BLaER1 treated with 17β-estradiol and CSF1 and Interleukin-3, amounts not matched to agents 10 nM and 100 nM (cell line): ENCODE measurements around the gene STX8.

Experiments used
- H3K27ac ChIP-seq, 11 experiments: shearing (Covaris generic); formaldehyde crosslinking; 2 replicates each; pipeline ENCODE4 v1.8.1; 2022
- H3K27me3 ChIP-seq, 11 experiments: shearing (Covaris generic); formaldehyde crosslinking; 2 replicates each; pipeline ENCODE4 v1.8.1; 2022
- H3K36me3 ChIP-seq, 11 experiments: shearing (Covaris generic); formaldehyde crosslinking; 2 replicates each; pipeline ENCODE4 v1.8.1; 2022
- H3K4me1 ChIP-seq, 10 experiments: shearing (Covaris generic); formaldehyde crosslinking; 2 replicates each; pipeline ENCODE4 v1.8.1; 2022
- H3K4me2 ChIP-seq, 11 experiments: shearing (Covaris generic); formaldehyde crosslinking; 2 replicates each; pipeline ENCODE4 v1.8.1; 2022
- H3K4me3 ChIP-seq, 10 experiments: shearing (Covaris generic); formaldehyde crosslinking; 2 replicates each; pipeline ENCODE4 v1.8.1; 2022
- H3K9ac ChIP-seq, 11 experiments: shearing (Covaris generic); formaldehyde crosslinking; 2 replicates each; pipeline ENCODE4 v1.8.1; 2022
- H3K9me3 ChIP-seq, 11 experiments: shearing (Covaris generic); formaldehyde crosslinking; replicated peaks in 1 of 11; 2 replicates each; pipeline ENCODE4 v1.8.1; 2022
- H4K20me1 ChIP-seq, 11 experiments: shearing (Covaris generic); formaldehyde crosslinking; 2 replicates each; pipeline ENCODE4 v1.8.1; 2022
- Cebpa-rat ChIP-seq, 11 experiments: shearing (Covaris generic); IDR thresholded peaks; 2 replicates each; pipeline ENCODE4 v1.8.1; 2022

The STX8 gene

GRCh38 chr17:9206741-9207332 is 368.8 kb downstream of the STX8 start:
- Histone ChIP-seq H3K27ac (peak overlapping the region in 3 of 11 experiments; percentile 5 to 41 (median 33); a peak in 5 of 22 replicates), H3K4me2 (peak overlapping the region; percentile 52 to 87 (median 75)), H3K36me3 (no peaks in the 10 kb centered on the region), H3K4me1 (peaks cover 47 to 91% (median 73%) of the 10 kb centered on the region in 10 experiments), H3K9me3 (no peaks in the 10 kb centered on the region), H3K9ac (peak overlapping the region in 6 of 11 experiments; percentile 3 to 46 (median 22); a peak in 5 of 22 replicates), H3K27me3 (peaks cover 0 to 9% (median 0%) of the 10 kb centered on the region in 11 experiments; a peak in 2 of 22 replicates), H3K4me3 (peak overlapping the region in 1 of 10 experiments; percentile 5; a peak in 1 of 20 replicates), H4K20me1 (peaks cover 0 to 4% (median 0%) of the 10 kb centered on the region in 11 experiments; a peak in 1 of 22 replicates)
- no peak for TF ChIP-seq Cebpa-rat (IDR thresholded peaks at IDR 0.05)

GRCh38 chr17:9206410-9206703 is 369.3 kb downstream of the STX8 start:
- H3K4me2 ChIP-seq = peak overlapping the region; percentile 52 to 87 (median 75); a peak in 21 of 22 replicates

GRCh38 chr17:9205520-9206409 is 369.9 kb downstream of the STX8 start:
- peaks cover 0 to 14% (median 0%) of the 10 kb centered on the region in 11 experiments; a peak in 4 of 22 replicates for H3K27me3 ChIP-seq
- peaks cover 40 to 91% (median 71%) of the 10 kb centered on the region in 10 experiments for H3K4me1 ChIP-seq
- no peaks in the 10 kb centered on the region for H3K9me3 ChIP-seq
- peak overlapping the region in 4 of 11 experiments; percentile 5 to 14 (median 10); a peak in 2 of 22 replicates for H3K27ac ChIP-seq
- H3K4me2 ChIP-seq = peak overlapping the region; percentile 58 to 87 (median 75)
- TF ChIP-seq Cebpa-rat (IDR thresholded peaks at IDR 0.05) = no peak
- no peaks in the 10 kb centered on the region for H3K36me3 ChIP-seq
- H3K4me3 ChIP-seq = no peak overlapping the region
- H3K9ac ChIP-seq = no peak overlapping the region
- H4K20me1 ChIP-seq = 0 out of 22 replicates have a peak, but pooled peaks cover 0 to 4% (median 0%) of the 10 kb centered on the region in 11 experiments

More at GRCh38 chr17:9206410-9206703, 369.3 kb downstream of the STX8 start:
- Histone ChIP-seq H3K36me3 (no peaks in the 10 kb centered on the region), H3K27ac (peak overlapping the region in 2 of 11 experiments; percentile 5 to 33; a peak in 3 of 22 replicates), H4K20me1 (0 out of 22 replicates have a peak, but pooled peaks cover 0 to 4% (median 0%) of the 10 kb centered on the region in 11 experiments), H3K27me3 (peaks cover 0 to 9% (median 0%) of the 10 kb centered on the region in 11 experiments; a peak in 3 of 22 replicates), H3K9ac (peak overlapping the region in 4 of 11 experiments; percentile 6 to 46 (median 28); a peak in 3 of 22 replicates), H3K9me3 (no peaks in the 10 kb centered on the region), H3K4me3 (no peak overlapping the region), H3K4me1 (peaks cover 44 to 91% (median 71%) of the 10 kb centered on the region in 10 experiments)
- no peak for TF ChIP-seq Cebpa-rat (IDR thresholded peaks at IDR 0.05)

- Histone ChIP-seq H3K4me3 (0 out of 20 replicates have a peak overlapping the region, but pooled peaks of 1 of the 10 experiments have one; percentile 15), H3K9ac (no peak overlapping the region), H3K27me3 (peaks cover 0 to 23% (median 0%) of the 10 kb centered on the region in 11 experiments; a peak in 4 of 22 replicates), H3K27ac (peak overlapping the region in 2 of 11 experiments; percentile 13 to 14; a peak in 1 of 22 replicates), H3K36me3 (no peaks in the 10 kb centered on the region), H3K4me2 (peak overlapping the region; percentile 58 to 87 (median 75)), H3K4me1 (peaks cover 40 to 91% (median 78%) of the 10 kb centered on the region in 10 experiments), H4K20me1 (0 out of 22 replicates have a peak, but pooled peaks cover 0 to 4% (median 0%) of the 10 kb centered on the region in 11 experiments), H3K9me3 (no peaks in the 10 kb centered on the region)
- no peak for TF ChIP-seq Cebpa-rat (IDR thresholded peaks at IDR 0.05)
Observed at GRCh38 chr17:9204637-9205329, 370.8 kb downstream of the STX8 start.

- H3K4me3 ChIP-seq = no peak overlapping the region
- H3K9ac ChIP-seq = no peak overlapping the region
- peaks cover 40 to 91% (median 82%) of the 10 kb centered on the region in 10 experiments for H3K4me1 ChIP-seq
- 0 out of 22 replicates have a peak, but pooled peaks cover 0 to 4% (median 0%) of the 10 kb centered on the region in 11 experiments for H4K20me1 ChIP-seq
- H3K9me3 ChIP-seq = peaks cover 0 to 8% (median 1%) of the 10 kb centered on the region in 11 experiments; a peak in 7 of 22 replicates
- no peak overlapping the region for H3K27ac ChIP-seq
- no peak for TF ChIP-seq Cebpa-rat (IDR thresholded peaks at IDR 0.05)
- H3K27me3 ChIP-seq = peaks cover 0 to 26% (median 0%) of the 10 kb centered on the region in 11 experiments; a peak in 4 of 22 replicates
- no peaks in the 10 kb centered on the region for H3K36me3 ChIP-seq
- peak overlapping the region; percentile 6 to 87 (median 75) for H3K4me2 ChIP-seq
Observed at GRCh38 chr17:9203771-9204425, 371.7 kb downstream of the STX8 start.

- Histone ChIP-seq H3K9me3 (peaks cover 0 to 12% (median 3%) of the 10 kb centered on the region in 11 experiments; a peak in 9 of 22 replicates), H3K4me2 (no peak overlapping the region), H3K4me1 (peaks cover 40 to 81% (median 71%) of the 10 kb centered on the region in 10 experiments), H3K27ac (no peak overlapping the region), H3K27me3 (peaks cover 0 to 28% (median 0%) of the 10 kb centered on the region in 11 experiments; a peak in 4 of 22 replicates), H3K9ac (no peak overlapping the region), H3K4me3 (no peak overlapping the region), H4K20me1 (0 out of 22 replicates have a peak, but pooled peaks cover 0 to 4% (median 0%) of the 10 kb centered on the region in 11 experiments), H3K36me3 (no peaks in the 10 kb centered on the region)
- no peak for TF ChIP-seq Cebpa-rat (IDR thresholded peaks at IDR 0.05)
Observed at GRCh38 chr17:9202532-9202931, 373.1 kb downstream of the STX8 start.

GRCh38 chr17:9200699-9201359 is 374.8 kb downstream of the STX8 start:
- no peak overlapping the region for H3K9ac ChIP-seq
- H3K9me3 ChIP-seq = peaks cover 0 to 12% (median 3%) of the 10 kb centered on the region in 11 experiments; a peak in 9 of 22 replicates
- peaks cover 0 to 38% (median 3%) of the 10 kb centered on the region in 11 experiments; a peak in 8 of 22 replicates for H3K27me3 ChIP-seq
- H3K4me1 ChIP-seq = peaks cover 26 to 78% (median 62%) of the 10 kb centered on the region in 10 experiments
- TF ChIP-seq Cebpa-rat (IDR thresholded peaks at IDR 0.05) = no peak
- H3K4me3 ChIP-seq = no peak overlapping the region
- H3K4me2 ChIP-seq = peak overlapping the region in 9 of 11 experiments; percentile 6 to 79 (median 67); a peak in 17 of 22 replicates
- no peak overlapping the region for H3K27ac ChIP-seq
- peaks cover 0 to 14% (median 0%) of the 10 kb centered on the region in 11 experiments; a peak in 3 of 22 replicates for H4K20me1 ChIP-seq
- H3K36me3 ChIP-seq = no peaks in the 10 kb centered on the region
